Neutrophil (primary cell): Measurements from ENCODE around the gene GSTA1.
"Not testable (repeated sequence)": the region's sequence is repeated elsewhere in the genome, so short reads cannot be mapped to it uniquely, and the experiment has no call there.

Experiments
- H3K27ac ChIP-seq: fragments of 200-600 bp; sonication (generic); 2 replicates; pipeline ENCODE4 v1.5.1; 2016; ENCODE audit warnings: mild to moderate bottlenecking, moderate library complexity
- H3K27me3 ChIP-seq: fragments of 200-600 bp; sonication (generic); 2 replicates; pipeline ENCODE4 v1.6.0; 2016; ENCODE audit warnings: mild to moderate bottlenecking
- H3K36me3 ChIP-seq: fragments of 200-600 bp; sonication (generic); 2 replicates; pipeline ENCODE4 v1.5.1; 2017
- H3K4me1 ChIP-seq, 2 experiments: fragments of 200-600 bp in 1 of 2; sonication (generic) in 1 of 2; 1 replicate in 1 of 2; 2 replicates in 1 of 2; pipeline versions ENCODE4 v1.5.1 to v1.6.1; 2013 to 2016; ENCODE audit warnings: low read depth in 1 of 2, low read length in 1 of 2, mild to moderate bottlenecking in 1 of 2, moderate library complexity in 1 of 2; ENCODE audit not compliant: control insufficient read depth in 1 of 2, insufficient read depth in 1 of 2
- H3K4me3 ChIP-seq, 2 experiments: fragments of 200-600 bp in 1 of 2; sonication (generic) in 1 of 2; 1 replicate in 1 of 2; 2 replicates in 1 of 2; pipeline ENCODE4 v1.5.1; 2013 to 2016; ENCODE audit warnings: low read depth in 1 of 2, low read length in 1 of 2, mild to moderate bottlenecking in 1 of 2, moderate library complexity in 1 of 2
- H3K9me3 ChIP-seq: fragments of 200-600 bp; sonication (generic); 2 replicates; pipeline ENCODE4 v1.5.1; 2016
- CTCF ChIP-seq: fragments of 200-600 bp; sonication (generic); IDR thresholded peaks from 2 replicates; pipeline ENCODE4 v1.5.1; 2016; ENCODE audit warnings: antibody characterized with exemption

Gene GSTA1

DNA sequence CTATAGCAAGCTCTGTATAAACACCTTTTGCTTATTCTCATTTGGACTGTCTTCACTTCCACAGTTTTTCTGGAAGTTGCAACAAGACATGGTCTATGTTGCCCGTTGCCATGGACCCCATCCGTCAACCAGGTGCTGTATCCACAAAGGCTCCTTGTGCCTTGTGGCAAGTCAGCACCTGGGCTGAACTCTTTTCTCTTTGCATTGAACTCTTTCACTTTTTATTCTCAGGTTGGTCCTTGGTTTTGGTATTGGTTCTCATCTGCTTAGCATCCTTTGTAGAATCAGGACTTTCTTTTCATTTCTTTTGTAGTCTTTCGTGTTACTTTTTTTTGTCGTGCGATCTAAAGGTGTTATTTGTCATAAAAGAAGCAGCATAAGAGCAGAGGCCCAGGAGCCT, 5.0 kb upstream of the GSTA1 start:
- H3K4me3 ChIP-seq, result no peak overlapping the region
- no peaks in the 10 kb centered on the region for H3K9me3 ChIP-seq
- no peaks in the 10 kb centered on the region for H3K4me1 ChIP-seq
- H3K36me3 ChIP-seq, result no peaks in the 10 kb centered on the region
- no peak for TF ChIP-seq CTCF
- no peak overlapping the region for H3K27ac ChIP-seq
- no peaks in the 10 kb centered on the region for H3K27me3 ChIP-seq

DNA sequence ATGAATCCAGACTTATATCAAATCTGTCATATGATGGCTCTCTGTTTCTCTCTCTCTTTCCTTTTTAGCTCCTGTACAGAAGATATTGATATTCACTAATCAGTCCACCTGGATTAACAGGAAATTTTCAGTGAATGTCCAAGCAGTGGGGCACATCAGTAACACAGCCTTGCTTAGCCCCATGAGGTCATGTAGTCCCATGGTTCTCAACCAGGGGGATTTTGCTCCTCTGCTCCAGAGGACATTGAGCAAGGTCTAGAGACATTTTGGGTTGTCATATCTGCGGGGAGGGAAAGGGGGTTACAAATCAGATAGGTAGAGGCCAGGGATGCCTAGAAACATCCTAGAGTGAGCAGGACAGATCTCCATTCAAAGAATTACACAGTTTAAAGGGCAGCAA, 810 bp downstream of the GSTA1 start:
- Histone ChIP-seq H3K27ac (no peak overlapping the region), H3K4me1 (no peaks in the 10 kb centered on the region), H3K4me3 (no peak overlapping the region), H3K36me3 (no peaks in the 10 kb centered on the region), H3K27me3 (peaks cover 11% of the 10 kb centered on the region), H3K9me3 (no peaks in the 10 kb centered on the region)
- TF ChIP-seq CTCF, result no peak

DNA sequence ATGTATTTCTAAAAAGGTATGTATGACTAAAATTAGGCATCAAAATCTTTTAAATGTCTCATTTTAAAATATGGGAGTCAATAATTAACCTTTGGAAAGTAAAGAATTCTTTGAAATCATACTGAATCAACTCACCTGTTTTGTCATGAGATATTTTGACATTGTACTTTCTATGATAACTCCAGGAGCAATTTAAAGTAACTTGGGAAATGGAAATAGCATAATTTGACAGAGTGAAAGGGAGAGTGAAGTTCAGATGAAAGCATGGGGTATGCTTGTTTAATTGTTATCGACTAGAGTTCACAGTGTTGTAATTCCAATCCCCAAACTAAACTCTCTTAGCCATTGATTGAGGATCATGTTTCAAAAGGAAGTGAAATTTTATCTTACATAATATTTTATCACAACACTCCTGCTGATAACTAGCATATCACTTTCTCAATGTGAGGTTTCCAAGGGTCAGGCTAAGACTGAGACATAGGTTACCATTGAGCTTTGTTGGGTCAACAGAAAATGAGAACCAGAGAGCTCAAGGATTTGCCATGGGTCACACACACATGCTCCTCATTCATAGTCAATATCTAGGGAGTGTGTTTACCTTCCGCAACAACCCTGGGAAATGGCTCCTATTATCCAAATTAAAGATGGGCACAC, 2.3 kb downstream of the GSTA1 start:
- Histone ChIP-seq H3K36me3 (no peaks in the 10 kb centered on the region), H3K4me3 (no peak overlapping the region), H3K9me3 (no peaks in the 10 kb centered on the region), H3K27me3 (peaks cover 11% of the 10 kb centered on the region), H3K4me1 (no peaks in the 10 kb centered on the region), H3K27ac (no peak overlapping the region)
- no peak for TF ChIP-seq CTCF

DNA sequence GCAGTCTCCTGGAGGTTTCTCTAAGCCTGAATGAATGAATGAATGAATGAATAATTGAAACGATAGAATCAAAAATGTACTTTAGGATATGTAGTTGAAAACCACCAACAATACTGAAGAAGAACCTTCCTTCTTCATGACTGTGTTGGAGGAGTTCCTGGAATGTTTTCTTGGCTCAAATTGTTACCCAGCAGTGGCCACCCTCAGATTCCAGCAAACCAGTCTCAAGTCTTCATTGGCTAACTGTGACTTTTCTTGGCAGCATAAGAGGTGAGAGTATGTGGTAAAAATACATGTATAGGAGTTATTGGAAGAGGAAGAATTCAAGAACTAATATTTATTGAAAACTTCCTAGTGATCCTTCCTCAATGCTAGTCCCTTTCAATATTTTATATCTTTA, 4.3 kb downstream of the GSTA1 start:
- H3K36me3 ChIP-seq, H3K4me3 ChIP-seq, H3K27ac ChIP-seq, H3K4me1 ChIP-seq, H3K9me3 ChIP-seq: not testable (repeated sequence)
- H3K27me3 ChIP-seq, result peaks cover 11% of the 10 kb centered on the region

DNA sequence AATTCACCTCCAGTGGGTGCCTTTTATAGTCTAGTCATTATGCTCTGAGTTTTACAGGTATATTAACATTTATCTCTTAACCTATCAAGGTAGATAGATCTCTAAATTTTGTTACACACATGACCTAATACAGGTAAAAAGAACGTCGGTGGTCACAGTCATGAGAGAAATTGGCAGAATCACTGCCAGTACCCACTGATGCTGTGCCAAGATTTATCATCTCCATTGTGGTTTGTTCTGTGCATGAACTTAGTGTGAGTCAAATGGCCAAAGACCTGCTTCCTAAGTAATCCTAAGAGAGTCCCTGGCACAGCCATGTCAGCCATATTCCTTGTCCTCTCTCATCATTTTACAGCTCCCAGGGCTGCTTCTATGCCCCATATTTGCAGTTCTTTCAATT, 9.2 kb downstream of the GSTA1 start:
- not testable (repeated sequence) for H3K27me3 ChIP-seq, H3K9me3 ChIP-seq, H3K27ac ChIP-seq, H3K4me3 ChIP-seq, H3K36me3 ChIP-seq, H3K4me1 ChIP-seq

- no peak overlapping the region for H3K27ac ChIP-seq
- no peaks in the 10 kb centered on the region for H3K27me3 ChIP-seq
- no peak for TF ChIP-seq CTCF
- H3K36me3 ChIP-seq, result no peaks in the 10 kb centered on the region
- no peaks in the 10 kb centered on the region for H3K9me3 ChIP-seq
- H3K4me3 ChIP-seq, result no peak overlapping the region
- no peaks in the 10 kb centered on the region for H3K4me1 ChIP-seq
These were observed 12.8 kb downstream of the GSTA1 start for GRCh38 chr6:52790861-52791260.

GRCh38 chr6:52789658-52790057, 14.0 kb downstream of the GSTA1 start:
- not testable (repeated sequence) for H3K4me3 ChIP-seq, H3K9me3 ChIP-seq, H3K27ac ChIP-seq, H3K27me3 ChIP-seq, H3K36me3 ChIP-seq, H3K4me1 ChIP-seq
